GM12872 (cell line): ENCODE data around the gene LDLRAP1.

Experiments used
- TF ChIP-seq, protein P1 (sequence below): IDR thresholded peaks from 3 replicates; pipeline ENCODE4 v1.5.1; 2011; ENCODE audit warnings: low read depth, mild to moderate bottlenecking, low read length, moderate library complexity; ENCODE audit not compliant: insufficient read depth

The LDLRAP1 gene

DNA sequence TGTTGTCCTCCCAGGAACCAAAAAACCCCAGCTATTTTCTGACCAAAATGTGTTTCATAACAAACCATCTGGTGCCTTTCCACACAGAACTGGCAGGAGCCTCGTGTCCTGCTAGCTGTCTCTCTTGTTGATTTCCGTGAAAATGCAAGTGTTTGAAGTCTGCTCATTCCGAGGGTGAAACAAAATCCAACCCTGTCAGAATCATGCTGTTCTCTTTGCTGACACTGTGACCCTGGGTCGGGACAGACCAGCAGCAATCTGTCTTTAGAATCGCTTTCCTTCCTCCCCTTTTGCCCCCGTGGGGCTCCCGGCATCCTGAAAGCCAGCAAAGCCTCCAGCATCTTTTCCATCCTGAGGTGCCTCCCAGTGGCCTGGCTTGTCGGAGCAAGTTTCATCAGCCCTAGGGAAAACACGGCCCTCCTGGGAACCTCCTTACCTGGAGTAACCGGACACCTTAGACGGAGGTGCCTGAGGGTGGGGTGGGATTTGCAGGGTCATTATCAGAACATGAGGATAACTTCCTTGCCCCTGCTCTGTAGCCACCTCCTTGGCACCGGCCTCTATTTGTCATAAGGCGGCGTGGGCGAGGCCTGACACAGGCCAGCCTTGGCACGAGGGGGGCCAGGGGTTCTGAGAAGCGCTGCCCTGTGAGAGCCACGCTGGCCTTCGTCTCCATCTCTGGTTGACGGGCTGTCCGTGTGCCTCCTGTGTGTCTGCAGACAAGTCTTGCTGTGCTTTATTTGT, 24.9 kb downstream of the LDLRAP1 start:
- TF ChIP-seq, protein P1, sequence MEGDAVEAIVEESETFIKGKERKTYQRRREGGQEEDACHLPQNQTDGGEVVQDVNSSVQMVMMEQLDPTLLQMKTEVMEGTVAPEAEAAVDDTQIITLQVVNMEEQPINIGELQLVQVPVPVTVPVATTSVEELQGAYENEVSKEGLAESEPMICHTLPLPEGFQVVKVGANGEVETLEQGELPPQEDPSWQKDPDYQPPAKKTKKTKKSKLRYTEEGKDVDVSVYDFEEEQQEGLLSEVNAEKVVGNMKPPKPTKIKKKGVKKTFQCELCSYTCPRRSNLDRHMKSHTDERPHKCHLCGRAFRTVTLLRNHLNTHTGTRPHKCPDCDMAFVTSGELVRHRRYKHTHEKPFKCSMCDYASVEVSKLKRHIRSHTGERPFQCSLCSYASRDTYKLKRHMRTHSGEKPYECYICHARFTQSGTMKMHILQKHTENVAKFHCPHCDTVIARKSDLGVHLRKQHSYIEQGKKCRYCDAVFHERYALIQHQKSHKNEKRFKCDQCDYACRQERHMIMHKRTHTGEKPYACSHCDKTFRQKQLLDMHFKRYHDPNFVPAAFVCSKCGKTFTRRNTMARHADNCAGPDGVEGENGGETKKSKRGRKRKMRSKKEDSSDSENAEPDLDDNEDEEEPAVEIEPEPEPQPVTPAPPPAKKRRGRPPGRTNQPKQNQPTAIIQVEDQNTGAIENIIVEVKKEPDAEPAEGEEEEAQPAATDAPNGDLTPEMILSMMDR: no peak

DNA sequence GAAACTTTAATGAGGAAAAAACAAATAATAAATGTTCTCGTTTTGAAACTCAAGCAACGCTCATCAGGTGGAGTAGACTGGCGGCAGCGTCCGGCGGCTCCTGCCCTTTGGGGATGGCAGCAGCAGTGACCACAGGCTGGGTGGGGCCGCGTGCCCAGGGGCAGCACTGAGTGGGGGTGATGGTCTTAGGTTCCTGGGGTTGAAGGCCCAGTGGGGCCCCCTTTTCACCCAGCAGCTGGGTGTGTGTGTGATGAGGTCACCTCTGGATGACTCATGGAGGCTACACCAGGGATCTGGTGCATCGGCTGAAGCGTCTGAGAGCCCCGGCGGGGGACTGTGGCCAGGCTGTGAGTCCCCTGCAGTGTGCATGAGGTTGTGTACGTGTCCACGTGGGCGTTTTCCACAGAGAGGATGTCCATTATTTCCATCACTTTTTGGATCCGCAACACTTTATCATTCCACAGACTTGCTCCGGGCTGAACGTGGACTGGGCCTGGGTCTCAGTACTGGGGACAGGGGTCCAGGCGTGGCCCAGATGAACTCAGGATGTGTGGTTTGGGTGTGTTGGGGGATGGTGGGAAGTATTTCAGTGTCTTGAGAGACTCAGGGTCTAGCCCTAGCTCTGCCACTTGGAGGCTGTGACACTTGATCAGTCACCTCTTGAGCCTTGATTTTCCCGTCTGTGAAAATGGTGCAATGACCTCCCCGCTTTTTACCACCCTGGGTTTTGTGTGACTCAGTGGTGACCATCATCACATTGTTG, 25.6 kb downstream of the LDLRAP1 start:
- TF ChIP-seq, protein P1: no peak

DNA sequence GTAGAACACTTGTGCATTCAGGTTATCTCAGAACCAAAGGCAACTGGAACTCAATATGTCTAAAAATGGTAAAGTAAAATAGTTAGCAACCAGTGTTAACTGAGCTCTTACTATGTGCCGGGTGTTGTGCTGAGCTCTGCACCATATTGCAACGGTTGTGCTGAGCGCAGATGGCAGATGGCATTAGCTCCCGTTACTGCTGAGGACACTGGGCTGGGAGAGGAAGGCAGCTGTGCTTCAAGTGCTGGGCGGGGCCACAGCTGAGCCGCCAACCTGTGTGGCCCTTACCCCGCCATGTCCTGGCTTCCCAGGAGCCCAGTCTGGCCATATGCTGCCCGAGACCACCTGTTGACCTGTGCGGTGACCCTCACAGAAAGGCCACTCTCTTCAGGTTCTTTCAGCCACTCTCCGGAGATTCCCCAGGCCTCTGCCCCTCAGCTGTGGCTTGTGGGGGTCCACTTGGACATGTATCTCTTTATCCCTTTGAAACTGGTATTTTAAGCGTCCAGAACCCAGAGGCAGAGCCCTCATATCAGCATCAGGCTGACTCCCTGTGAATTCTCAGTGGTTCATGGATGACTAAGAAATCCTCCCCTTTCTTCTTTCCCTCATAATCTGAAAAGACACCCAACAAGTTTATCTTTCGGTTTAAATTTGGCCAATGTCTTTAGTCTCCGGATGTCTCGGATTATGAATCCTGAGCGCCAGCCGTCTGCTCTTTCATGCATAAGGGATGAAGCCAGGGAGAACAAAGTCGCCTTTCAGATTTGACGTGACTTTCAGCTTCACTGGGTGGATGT, 26.4 kb downstream of the LDLRAP1 start:
- TF ChIP-seq, protein P1: no peak

DNA sequence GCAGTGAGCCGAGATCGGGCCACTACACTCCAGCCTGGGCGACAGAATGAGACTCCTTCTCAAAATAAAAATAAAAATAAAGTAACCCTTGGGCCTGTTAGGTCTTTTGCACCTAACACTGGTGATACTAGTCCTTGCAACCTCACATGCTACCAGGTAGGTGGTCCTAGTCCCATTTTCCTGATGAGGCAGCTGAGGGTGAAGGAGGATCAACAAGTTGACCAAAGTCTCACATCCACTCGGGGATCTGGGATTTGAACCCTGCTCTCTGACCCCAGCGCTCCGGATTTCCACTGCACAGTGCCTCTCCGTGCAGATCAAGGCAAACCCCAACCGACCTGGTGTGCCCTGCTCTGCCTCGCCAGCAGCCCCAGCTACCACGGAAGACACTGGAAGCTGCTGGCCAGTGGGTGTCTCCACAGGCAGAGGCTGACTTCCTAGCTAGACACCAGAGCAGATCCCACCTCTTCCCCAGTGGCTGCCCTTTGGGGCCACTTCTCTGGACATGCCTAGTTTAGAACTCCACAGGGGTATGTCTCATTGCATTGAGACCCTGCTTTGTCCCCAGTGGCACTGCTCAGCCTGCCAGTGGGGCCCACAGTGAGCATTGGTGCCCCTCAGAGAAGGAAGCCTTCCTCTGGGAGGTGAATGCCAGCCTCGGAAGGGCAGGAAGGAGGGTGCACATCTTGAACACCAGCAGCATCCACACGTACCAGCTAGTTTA, 27.6 kb downstream of the LDLRAP1 start:
- TF ChIP-seq, protein P1: no peak

DNA sequence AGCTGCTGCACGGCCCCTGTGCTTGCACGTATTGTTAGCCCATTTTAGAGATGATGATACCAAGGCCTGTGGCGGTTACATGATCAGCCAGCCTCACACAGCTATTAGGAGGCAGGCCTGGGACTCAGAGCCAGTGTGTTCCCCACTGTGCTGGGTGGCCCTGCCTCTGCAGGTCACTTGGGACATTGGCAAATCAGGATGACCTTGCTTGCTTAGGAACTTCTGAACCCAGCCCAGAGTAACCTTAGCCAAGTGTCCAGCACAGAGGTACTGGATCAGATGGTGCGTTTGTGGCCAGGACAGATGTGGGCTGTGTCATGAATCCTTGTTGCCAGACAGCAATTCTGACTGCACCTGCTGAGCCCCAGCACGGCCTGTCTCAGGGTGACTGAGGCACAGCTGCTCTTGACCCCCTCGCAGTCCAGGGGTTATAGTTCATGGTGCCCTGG, 28.1 kb downstream of the LDLRAP1 start:
- TF ChIP-seq, protein P1: no peak

DNA sequence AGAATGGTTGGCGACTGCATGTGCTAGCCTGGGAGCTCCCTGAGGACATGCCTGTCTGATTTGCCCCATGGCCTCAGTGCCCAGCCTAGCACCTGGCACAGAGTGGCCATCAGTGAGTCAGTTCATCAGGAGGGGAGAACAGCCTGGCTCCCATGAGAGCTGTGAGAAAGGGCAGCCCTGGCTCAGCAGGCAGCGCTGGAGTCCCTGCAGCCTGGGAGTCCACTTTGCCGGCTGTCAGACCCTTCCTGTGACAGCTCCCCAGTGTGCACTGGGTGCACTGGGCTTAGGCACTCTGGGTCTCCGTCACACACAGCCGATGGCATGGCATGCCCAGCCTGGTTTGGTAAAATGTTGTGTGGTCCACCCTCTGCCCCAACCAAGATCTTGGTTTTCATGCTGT, 28.7 kb downstream of the LDLRAP1 start:
- TF ChIP-seq, protein P1: no peak
